Mammary epithelial cell (primary cell): ENCODE measurements around the gene KIF1B.

Source experiments
- EZH2 ChIP-seq: IDR thresholded peaks from 2 replicates; pipeline ENCODE4 v1.6.1; 2012; ENCODE audit warnings: low read length, inconsistent platforms, borderline replicate concordance
- TF ChIP-seq, protein P1 (sequence below), 2 donors: IDR thresholded peaks in 1 of 2; conservative IDR thresholded peaks in 1 of 2; 2 replicates each; pipeline ENCODE4 v1.5.1; 2011 to 2012; ENCODE audit warnings: inconsistent platforms in 2 of 2, low read length in 2 of 2, mild to moderate bottlenecking in 2 of 2, control low read depth in 1 of 2, low read depth in 1 of 2; ENCODE audit not compliant: insufficient read depth in 1 of 2; ENCODE audit errors: extremely low read depth in 1 of 2

GRCh38 chr1:10322821-10323220, 112.5 kb downstream of the KIF1B start:
- TF ChIP-seq, protein P1, sequence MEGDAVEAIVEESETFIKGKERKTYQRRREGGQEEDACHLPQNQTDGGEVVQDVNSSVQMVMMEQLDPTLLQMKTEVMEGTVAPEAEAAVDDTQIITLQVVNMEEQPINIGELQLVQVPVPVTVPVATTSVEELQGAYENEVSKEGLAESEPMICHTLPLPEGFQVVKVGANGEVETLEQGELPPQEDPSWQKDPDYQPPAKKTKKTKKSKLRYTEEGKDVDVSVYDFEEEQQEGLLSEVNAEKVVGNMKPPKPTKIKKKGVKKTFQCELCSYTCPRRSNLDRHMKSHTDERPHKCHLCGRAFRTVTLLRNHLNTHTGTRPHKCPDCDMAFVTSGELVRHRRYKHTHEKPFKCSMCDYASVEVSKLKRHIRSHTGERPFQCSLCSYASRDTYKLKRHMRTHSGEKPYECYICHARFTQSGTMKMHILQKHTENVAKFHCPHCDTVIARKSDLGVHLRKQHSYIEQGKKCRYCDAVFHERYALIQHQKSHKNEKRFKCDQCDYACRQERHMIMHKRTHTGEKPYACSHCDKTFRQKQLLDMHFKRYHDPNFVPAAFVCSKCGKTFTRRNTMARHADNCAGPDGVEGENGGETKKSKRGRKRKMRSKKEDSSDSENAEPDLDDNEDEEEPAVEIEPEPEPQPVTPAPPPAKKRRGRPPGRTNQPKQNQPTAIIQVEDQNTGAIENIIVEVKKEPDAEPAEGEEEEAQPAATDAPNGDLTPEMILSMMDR (conservative IDR thresholded peaks at IDR 0.05 in 1 of 2, IDR thresholded peaks at IDR 0.05 in 1 of 2; ENCODE audit: extremely low read depth in 1 of 2, insufficient read depth in 1 of 2, low read depth in 1 of 2, low read length in 2 of 2): no peak
- TF ChIP-seq EZH2: no peak
